SU-DHL-6 (cell line): ENCODE results near the gene SELENBP1.
"Not testable (repeated sequence)": the region's sequence is repeated elsewhere in the genome, so short reads cannot be mapped to it uniquely, and the experiment has no call there.

Experiments used
- CTCF ChIP-seq: fragments of 200-600 bp; sonication (generic); IDR thresholded peaks from one replicate; pipeline ENCODE4 v1.5.1; 2017; ENCODE audit warnings: antibody characterized with exemption, mild to moderate bottlenecking, low read length, moderate library complexity; ENCODE audit not compliant: insufficient read depth, poor library complexity, severe bottlenecking
- EZH2phosphoT487 ChIP-seq: fragments of 200-600 bp; sonication (generic), shearing (Covaris generic); conservative IDR thresholded peaks from 2 replicates; pipeline ENCODE4 v1.6.1; 2018; ENCODE audit warnings: mild to moderate bottlenecking, antibody characterized with exemption, low read length, moderate library complexity, mixed read lengths

DNA sequence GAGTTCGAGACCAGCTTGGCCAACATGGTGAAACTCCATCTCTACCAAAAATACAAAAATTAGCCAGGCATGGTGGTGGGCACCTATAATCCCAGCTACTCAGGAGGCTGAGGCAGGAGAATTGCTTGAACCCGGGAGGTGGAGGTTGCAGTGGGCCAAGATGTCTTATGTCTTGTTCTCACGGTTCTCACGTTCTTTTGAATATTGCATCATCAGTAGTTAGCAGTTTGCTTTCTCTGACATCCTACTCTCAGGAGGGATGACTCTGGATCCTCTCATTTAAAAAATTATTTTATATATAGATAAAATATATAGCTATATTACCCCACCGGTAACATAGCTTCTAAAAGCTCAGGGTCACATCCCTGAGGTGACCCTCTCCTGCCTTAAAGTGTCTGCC lies 23.8 kb upstream of the SELENBP1 start:
- TF ChIP-seq CTCF, EZH2phosphoT487: not testable (repeated sequence)
